IMR-90 (cell line): ENCODE data around the gene NAE1. TPM values are rescaled to one million over a fixed set of nuclear protein-coding genes. Genes with fewer than 3 reads are reported as not detected.

Experiments
- ATAC-seq: fragments of 200-7000 bp; cut with Tn5 transposase; 2 replicates; pipeline ENCODE4 v1.9.1; 2020; ENCODE audit warnings: low read depth, mild to moderate bottlenecking, moderate library complexity
- BruUV-seq: library from RNA; stranded (reverse); fragments of 400-500 nt; replicated peaks from 2 replicates; lab custom pipeline; 2021; lab: Mats Ljungman, UMichigan
- CTCF ChIA-PET: fragments of 300-600 bp; formaldehyde crosslinking; extraction: SDS; loops from one replicate; lab custom pipeline; 2021; ENCODE audit warnings: antibody characterized with exemption; lab: Yijun Ruan, JAX
- POLR2A ChIA-PET: fragments of 300-600 bp; sonication (Branson Sonifier 250); formaldehyde crosslinking; loops from one replicate; lab custom pipeline; 2022; ENCODE audit warnings: antibody characterized with exemption; ENCODE audit not compliant: unreplicated experiment; lab: Charles Lee
- DNase-seq: peaks from one replicate; pipeline ENCODE4 v3.0.0; 2013
- H2AFZ ChIP-seq: replicated peaks from 2 replicates; pipeline ENCODE3; 2013; ENCODE audit warnings: low read length, mild to moderate bottlenecking; ENCODE audit not compliant: poor library complexity
- H2AK5ac ChIP-seq: 2 replicates; pipeline ENCODE4 v1.6.1; 2013; ENCODE audit warnings: low read depth, low read length, inconsistent platforms
- H2AK9ac ChIP-seq: replicated peaks from 2 replicates; pipeline ENCODE3; 2013; ENCODE audit warnings: mild to moderate bottlenecking, low read depth, low read length, moderate library complexity; ENCODE audit not compliant: poor library complexity
- H2BK120ac ChIP-seq: 2 replicates; pipeline ENCODE4 v1.6.1; 2013; ENCODE audit warnings: low read depth, low read length, inconsistent platforms
- H2BK15ac ChIP-seq: 3 replicates; pipeline ENCODE4 v1.6.1; 2013; ENCODE audit warnings: low read depth, low read length, inconsistent platforms
- H2BK20ac ChIP-seq: 2 replicates; pipeline ENCODE4 v1.6.1; 2013; ENCODE audit warnings: low read depth, mild to moderate bottlenecking, inconsistent platforms, low read length, moderate library complexity
- H2BK5ac ChIP-seq: 2 replicates; pipeline ENCODE4 v1.6.1; 2013; ENCODE audit warnings: mild to moderate bottlenecking, low read depth, low read length, inconsistent platforms; ENCODE audit not compliant: poor library complexity, severe bottlenecking
- H3K14ac ChIP-seq: replicated peaks from 2 replicates; pipeline ENCODE4 v1.6.1; 2013; ENCODE audit warnings: low read depth, low read length, inconsistent platforms
- H3K18ac ChIP-seq: 2 replicates; pipeline ENCODE4 v1.6.1; 2013; ENCODE audit warnings: low read depth, low read length, control low read depth
- H3K23ac ChIP-seq: 2 replicates; pipeline ENCODE4 v1.6.1; 2013; ENCODE audit warnings: low read depth, low read length, inconsistent platforms
- H3K27ac ChIP-seq: 2 replicates; pipeline ENCODE4 v1.5.1; 2013; ENCODE audit warnings: mild to moderate bottlenecking, control low read depth, low read length; ENCODE audit not compliant: insufficient read depth
- H3K27me3 ChIP-seq: 2 replicates; pipeline ENCODE4 v1.6.1; 2013; ENCODE audit warnings: low read length; ENCODE audit not compliant: control insufficient read depth, insufficient read depth
- H3K36me3 ChIP-seq: 2 replicates; pipeline ENCODE4 v1.6.1; 2013; ENCODE audit warnings: low read length, mixed read lengths; ENCODE audit not compliant: control insufficient read depth, insufficient read depth
- H3K4ac ChIP-seq: 2 replicates; pipeline ENCODE4 v1.6.1; 2013; ENCODE audit warnings: low read depth, low read length, inconsistent platforms
- H3K4me1 ChIP-seq: 2 replicates; pipeline ENCODE4 v1.6.1; 2013; ENCODE audit warnings: low read length, mixed read lengths; ENCODE audit not compliant: control insufficient read depth, insufficient read depth
- H3K4me2 ChIP-seq: 2 replicates; pipeline ENCODE4 v1.6.1; 2013; ENCODE audit warnings: low read depth, mild to moderate bottlenecking, control low read depth, low read length, moderate library complexity
- H3K4me3 ChIP-seq: 2 replicates; pipeline ENCODE4 v1.5.1; 2013; ENCODE audit warnings: low read depth, mild to moderate bottlenecking, control low read depth, low read length, moderate library complexity; ENCODE audit not compliant: insufficient read depth
- H3K56ac ChIP-seq: 2 replicates; pipeline ENCODE4 v1.6.1; 2013; ENCODE audit warnings: low read length, inconsistent platforms; ENCODE audit not compliant: insufficient read depth; ENCODE audit errors: extremely low read depth
- H3K79me1 ChIP-seq, 2 experiments: 2 replicates each; pipeline ENCODE4 v1.6.1; 2013; ENCODE audit warnings: low read length in 2 of 2, inconsistent platforms in 1 of 2, low read depth in 1 of 2
- H3K9ac ChIP-seq: 2 replicates; pipeline ENCODE4 v1.6.1; 2013; ENCODE audit warnings: low read depth, low read length, control low read depth
- H3K9me1 ChIP-seq: 2 replicates; pipeline ENCODE4 v1.6.1; 2013; ENCODE audit warnings: low read length, inconsistent platforms; ENCODE audit not compliant: insufficient read depth
- H3K9me3 ChIP-seq: 2 replicates; pipeline ENCODE4 v1.6.1; 2013; ENCODE audit warnings: low read length; ENCODE audit not compliant: control insufficient read depth, insufficient read depth
- H4K20me1 ChIP-seq: 2 replicates; pipeline ENCODE4 v1.6.1; 2013; ENCODE audit warnings: low read length, inconsistent platforms; ENCODE audit not compliant: insufficient read depth
- H4K5ac ChIP-seq: 2 replicates; pipeline ENCODE4 v1.6.1; 2013; ENCODE audit warnings: mild to moderate bottlenecking, low read depth, low read length, control low read depth
- H4K8ac ChIP-seq, 2 experiments: 2 replicates each; pipeline ENCODE4 v1.6.1; 2013; ENCODE audit warnings: low read depth in 2 of 2, low read length in 2 of 2, control low read depth in 1 of 2, inconsistent platforms in 1 of 2
- H4K91ac ChIP-seq: 2 replicates; pipeline ENCODE4 v1.6.1; 2013; ENCODE audit warnings: low read depth, low read length, inconsistent platforms; ENCODE audit not compliant: insufficient read depth
- RCOR1 ChIP-seq: IDR thresholded peaks from 2 replicates; pipeline ENCODE4 v1.6.1; 2012; ENCODE audit warnings: mild to moderate bottlenecking, low read length, improper control_type of control experiment; ENCODE audit not compliant: insufficient replicate concordance
- RFX5 ChIP-seq: IDR thresholded peaks from 2 replicates; pipeline ENCODE4 v1.8.0; 2012; ENCODE audit warnings: low read depth, mild to moderate bottlenecking, low read length, moderate library complexity
- WGBS, 2 experiments: methylation state at CpG; one replicate each; pipeline versions ENCODE4 v1.1.5 to v1.1.7; 2013; ENCODE audit warnings: missing lambda C conversion rate in 2 of 2; ENCODE audit not compliant: insufficient read length in 1 of 2; ENCODE audit errors: extremely low coverage in 2 of 2; 5-methylcytosine and 5-hydroxymethylcytosine counted together
- dilution Hi-C: fragments of 300-500 bp; cut with HindIII; formaldehyde crosslinking; loops from one replicate; pipeline ENCODE4 v1.14.3; 2018; ENCODE audit warnings: low sequenced_read_pairs; ENCODE audit not compliant: unreplicated experiment
- in situ Hi-C: fragments of 300-500 bp; cut with MboI; formaldehyde crosslinking; loops from 3 replicates; pipeline ENCODE4 v1.14.3; 2019; ENCODE audit warnings: low sequenced_read_pairs, inconsistent platforms, mixed read lengths
- intact Hi-C: fragments of 100-400 bp; cut with micrococcal nuclease; formaldehyde crosslinking; loops from 2 replicates; pipeline ENCODE4 v1.10.0; 2022
- polyA plus RNA-seq, 3 experiments: library from polyadenylated mRNA; depleted of rRNA; stranded (reverse); fragments of >200 nt; gene quantifications; 2 replicates each; pipeline ENCODE4 v1.2.3, GENCODE V29; 2012; ENCODE audit warnings: low replicate concordance in 1 of 3
- total RNA-seq: library from RNA; depleted of rRNA; stranded (reverse); fragments of >200 nt; gene quantifications from 2 replicates; pipeline ENCODE4 v1.2.3, GENCODE V29; 2012

NAE1 gene
- total and polyA plus RNA-seq, 2 of the 4 experiments (the other 2 are of a cell fraction), result 33.0 to 36.7 TPM

DNA sequence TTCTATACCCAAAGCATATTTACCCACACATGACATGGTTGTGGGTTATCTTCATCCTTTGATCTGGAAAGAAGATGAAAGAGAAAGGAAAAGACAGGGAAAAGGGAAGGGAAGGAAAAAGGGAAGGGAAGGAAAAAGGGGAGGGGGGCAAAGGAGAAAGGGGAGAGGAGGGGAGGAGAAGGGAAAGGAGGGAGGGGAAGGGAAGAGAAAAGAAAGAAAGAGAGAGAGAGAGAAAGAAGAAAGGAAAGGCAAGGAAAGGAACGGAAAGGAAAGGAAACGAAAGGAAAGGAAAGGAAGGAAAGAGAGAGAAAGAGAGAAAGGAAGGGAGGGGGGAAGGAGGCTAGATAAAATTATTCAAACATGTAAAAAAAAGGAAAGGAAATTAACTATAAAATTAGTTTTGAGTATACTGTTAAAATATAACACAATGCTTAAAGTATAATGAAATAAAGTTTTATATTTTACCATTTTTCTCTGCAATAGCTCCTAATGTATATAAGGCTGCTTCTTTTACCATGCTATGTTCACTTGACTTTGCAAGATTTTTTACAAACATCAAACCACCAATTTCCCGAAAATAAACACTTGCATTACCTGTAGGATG is 40.5 kb downstream of the NAE1 start:
- no peak overlapping the region for H4K91ac ChIP-seq
- BruUV-seq, result no TSS peak
- no peak for DNase-seq
- dilution Hi-C loops (no loop called here), in situ Hi-C loops (no loop called here), intact Hi-C loops (loop anchor here (5.0 kb wide), 1 partner anchor 33 kb away; no protein-coding TSS in a partner anchor)
- no peak overlapping the region for H2BK120ac ChIP-seq
- no peak overlapping the region for H2AFZ ChIP-seq
- H2AK5ac ChIP-seq, result no peak overlapping the region
- no peak overlapping the region for H2AK9ac ChIP-seq
- no peak overlapping the region for H3K4ac ChIP-seq
- H3K18ac ChIP-seq, result no peak overlapping the region
- no peak overlapping the region for H3K23ac ChIP-seq
- ChIA-PET CTCF (no interaction called here), POLR2A (no interaction called here)
- no peaks in the 10 kb centered on the region; the same call in 1 of the 2 replicates for H3K27me3 ChIP-seq
- H3K14ac ChIP-seq, result no peak overlapping the region
- H3K4me3 ChIP-seq, result no peak overlapping the region
- WGBS, 2 experiments, result 80% methylated on average over 2 of the region's 3 CpGs; no CpG with 5 or more reads in 1 of the 2 experiments
- H3K79me1 ChIP-seq, result no peaks in the 10 kb centered on the region
- no peaks in the 10 kb centered on the region for H3K9me1 ChIP-seq
- no peak overlapping the region for H2BK5ac ChIP-seq
- ATAC-seq, result no peak
- no peaks in the 10 kb centered on the region for H3K9me3 ChIP-seq
- H4K20me1 ChIP-seq, result no peaks in the 10 kb centered on the region
- no peak overlapping the region for H4K8ac ChIP-seq
- H3K27ac ChIP-seq, result no peak overlapping the region
- H3K36me3 ChIP-seq, result no peaks in the 10 kb centered on the region
- H2BK15ac ChIP-seq, result no peak overlapping the region
- no peak overlapping the region for H3K56ac ChIP-seq
- no peak overlapping the region for H4K5ac ChIP-seq
- TF ChIP-seq RFX5, result no peak
- no peak for TF ChIP-seq RCOR1
- H3K9ac ChIP-seq, result no peak overlapping the region
- no peaks in the 10 kb centered on the region for H3K4me1 ChIP-seq
- H3K4me2 ChIP-seq, result no peak overlapping the region
- no peak overlapping the region for H2BK20ac ChIP-seq
